HG03097 (cell line): ENCODE data around the gene LGALS7.

ENCODE experiments used
- ATAC-seq: cut with Tn5 transposase; IDR thresholded peaks from one replicate; pipeline ENCODE4 v1.9.1; 2021; ENCODE audit not compliant: unreplicated experiment, low FRiP score

Gene LGALS7

DNA sequence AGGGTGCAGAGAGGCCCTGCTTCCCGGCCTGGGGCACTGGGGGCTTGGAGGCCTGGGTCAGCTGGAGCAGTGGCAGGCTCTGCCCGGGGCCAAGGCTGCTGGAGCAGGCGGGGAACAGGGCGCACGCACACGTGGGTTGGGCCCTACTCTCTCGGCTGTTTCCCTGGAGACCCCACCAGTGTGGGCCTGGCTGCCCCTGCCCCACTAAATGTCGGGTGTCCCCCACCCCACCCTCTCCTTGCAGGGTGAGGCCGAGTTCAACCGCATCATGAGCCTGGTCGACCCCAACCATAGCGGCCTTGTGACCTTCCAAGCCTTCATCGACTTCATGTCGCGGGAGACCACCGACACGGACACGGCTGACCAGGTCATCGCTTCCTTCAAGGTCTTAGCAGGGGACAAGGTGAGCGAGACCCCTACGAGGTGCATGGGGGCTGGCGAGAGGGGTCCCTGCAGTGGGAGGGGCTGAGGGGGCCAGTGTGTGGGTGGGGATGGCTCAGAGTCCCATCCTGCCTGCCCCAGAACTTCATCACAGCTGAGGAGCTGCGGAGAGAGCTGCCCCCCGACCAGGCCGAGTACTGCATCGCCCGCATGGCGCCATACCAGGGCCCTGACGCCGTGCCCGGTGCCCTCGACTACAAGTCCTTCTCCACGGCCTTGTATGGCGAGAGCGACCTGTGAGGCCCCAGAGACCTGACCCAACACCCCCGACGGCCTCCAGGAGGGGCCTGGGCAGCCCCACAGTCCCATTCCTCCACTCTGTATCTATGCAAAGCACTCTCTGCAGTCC lies 44.4 kb downstream of the LGALS7 start:
- no peak for ATAC-seq

DNA sequence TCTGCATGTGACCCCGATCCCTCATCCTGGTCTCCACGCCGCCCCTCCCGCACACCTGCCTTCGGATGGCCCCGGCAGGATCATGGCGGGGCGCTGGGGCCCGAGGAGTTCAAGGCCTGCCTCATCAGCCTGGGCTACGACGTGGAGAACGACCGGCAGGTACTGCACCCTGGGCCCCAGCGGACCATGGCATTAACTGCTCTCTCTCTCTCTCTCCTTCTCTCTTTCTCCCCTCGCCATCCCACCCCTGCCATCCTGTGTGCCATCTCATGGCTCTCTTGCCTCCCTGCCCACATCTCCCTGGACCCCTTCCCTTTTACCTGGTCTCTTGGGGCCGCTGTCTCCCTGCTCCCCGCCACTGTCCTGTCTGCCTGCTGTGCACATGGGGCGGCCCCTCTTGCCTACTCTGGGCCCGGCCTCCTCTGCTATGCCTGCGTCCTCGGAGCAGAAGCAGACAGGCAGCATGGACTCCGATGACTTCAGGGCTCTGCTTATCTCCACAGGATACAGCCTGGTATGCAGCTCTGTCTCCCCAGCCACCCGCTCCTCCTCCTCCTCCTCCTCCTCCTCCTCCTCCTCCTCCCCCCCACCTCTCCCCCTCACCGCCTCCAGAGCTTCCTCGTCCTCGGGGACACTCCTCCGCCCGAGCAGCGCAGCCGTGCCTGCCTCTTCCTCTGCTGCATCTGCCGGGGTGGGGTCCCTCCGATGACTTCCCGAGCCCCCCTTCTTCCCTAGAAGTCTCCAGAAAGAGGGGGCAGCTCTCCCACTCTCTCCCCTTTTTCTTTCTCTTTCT lies 45.3 kb downstream of the LGALS7 start:
- ATAC-seq, result no peak

DNA sequence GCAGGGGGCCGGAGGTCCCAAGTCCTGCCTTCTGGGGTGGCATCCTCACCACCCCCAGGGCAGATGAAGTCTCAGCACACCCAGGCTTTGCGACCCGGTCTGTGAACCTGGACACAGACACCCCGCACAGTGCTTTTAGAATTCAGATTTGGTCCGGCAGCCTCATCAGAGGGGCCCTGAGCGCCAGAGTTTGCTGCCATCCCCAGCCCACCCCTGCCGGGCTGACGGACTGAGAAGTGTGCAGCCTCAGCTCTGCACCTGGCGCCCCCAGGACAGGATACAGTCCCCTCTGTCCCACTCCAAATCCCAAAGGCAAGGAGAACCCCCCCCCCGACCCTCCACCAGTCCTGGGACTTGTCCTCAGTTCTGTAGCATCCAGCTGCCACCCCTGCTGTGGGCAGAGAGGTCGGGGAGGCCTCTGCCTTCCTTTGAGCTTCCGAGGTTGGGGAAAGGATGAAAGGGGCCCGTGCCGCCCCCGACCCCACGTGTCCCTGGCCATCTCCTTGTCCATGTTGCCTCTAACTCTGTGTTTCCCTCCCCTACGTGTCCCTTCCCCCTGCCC lies 45.9 kb downstream of the LGALS7 start:
- ATAC-seq, result no peak

- no peak for ATAC-seq
Observed at GRCh38 chr19:38726761-38727301, 46.5 kb downstream of the LGALS7 start.

- no peak for ATAC-seq
Observed at GRCh38 chr19:38726284-38726673, 47.0 kb downstream of the LGALS7 start.

GRCh38 chr19:38725469-38726283 lies 47.6 kb downstream of the LGALS7 start:
- no peak for ATAC-seq

- ATAC-seq, result no peak
Observed at GRCh38 chr19:38723990-38724854, 49.1 kb downstream of the LGALS7 start.

DNA sequence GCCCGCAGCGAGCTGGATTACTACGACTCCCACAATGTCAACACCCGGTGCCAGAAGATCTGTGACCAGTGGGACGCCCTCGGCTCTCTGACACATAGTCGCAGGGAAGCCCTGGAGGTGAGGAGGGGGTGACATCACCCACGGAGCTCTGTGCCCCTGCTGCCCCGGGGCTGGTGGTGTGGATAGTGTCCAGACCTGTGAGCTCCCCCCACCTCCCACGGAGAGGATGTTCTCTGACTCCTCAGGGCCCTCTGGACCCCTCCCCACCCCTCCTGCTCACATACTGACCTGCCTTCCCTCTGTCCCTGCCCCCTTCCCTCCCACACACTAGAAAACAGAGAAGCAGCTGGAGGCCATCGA lies 49.7 kb downstream of the LGALS7 start:
- no peak for ATAC-seq

GRCh38 chr19:38722947-38723605 lies 50.2 kb downstream of the LGALS7 start:
- no peak for ATAC-seq

DNA sequence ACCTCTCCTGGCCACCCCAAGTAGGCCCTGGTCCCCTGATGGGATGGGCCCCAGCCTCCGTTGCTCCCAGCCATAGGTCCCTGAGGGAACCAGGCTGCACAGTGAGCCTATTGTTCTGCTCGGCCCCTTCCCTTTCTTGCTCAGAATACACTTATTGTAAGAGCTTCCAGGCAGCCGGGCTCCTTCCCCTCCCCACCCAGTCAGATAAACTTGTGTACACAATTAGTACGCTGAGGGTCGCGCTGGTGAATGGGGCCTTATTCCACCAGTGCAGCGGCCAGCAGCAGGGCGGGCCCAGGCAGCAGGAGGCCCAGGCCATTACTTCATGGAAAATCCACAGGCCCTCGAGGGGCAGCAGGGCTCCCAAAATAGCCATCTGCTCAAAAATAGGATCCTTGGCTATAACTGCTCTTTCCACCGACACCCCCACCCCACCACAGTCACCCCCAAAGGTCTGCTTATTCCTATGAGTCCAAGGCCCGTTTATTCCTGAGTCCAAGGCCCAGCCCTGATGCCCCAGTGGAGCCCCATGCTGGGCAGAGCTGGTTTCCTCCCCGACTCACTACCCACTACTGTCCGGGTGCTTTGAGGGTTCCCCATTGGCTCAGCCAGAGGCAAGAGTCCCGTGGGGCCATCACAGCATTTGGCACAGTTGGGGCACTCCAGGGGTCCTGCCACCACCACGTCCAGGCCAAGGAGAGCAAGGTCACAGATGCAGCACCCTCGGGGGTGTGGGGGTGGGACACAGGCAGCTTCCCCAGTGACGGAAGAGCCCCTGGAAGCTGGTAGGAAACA lies 51.1 kb downstream of the LGALS7 start:
- no peak for ATAC-seq

DNA sequence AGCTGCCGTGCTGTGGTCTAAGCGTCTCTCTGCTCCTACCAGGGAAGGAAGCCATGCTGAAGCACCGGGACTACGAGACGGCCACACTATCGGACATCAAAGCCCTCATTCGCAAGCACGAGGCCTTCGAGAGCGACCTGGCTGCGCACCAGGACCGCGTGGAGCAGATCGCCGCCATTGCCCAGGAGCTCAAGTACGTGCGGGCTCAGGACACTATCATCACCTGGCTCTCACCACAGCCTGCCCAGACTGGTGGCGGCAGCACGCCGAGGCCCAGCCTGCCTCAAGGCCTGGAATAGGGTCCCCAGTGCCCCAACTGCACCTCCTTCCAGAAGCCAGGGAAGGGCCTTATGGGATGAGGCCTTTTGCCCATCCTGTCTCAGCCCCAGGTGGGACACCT lies 51.8 kb downstream of the LGALS7 start:
- ATAC-seq, result no peak
